SHP77 (cell line): ENCODE measurements around the gene PTH2.
"Not testable (repeated sequence)": the region's sequence is repeated elsewhere in the genome, so short reads cannot be mapped to it uniquely, and the experiment has no call there.

Experiments used
- DNase-seq, 2 experiments: peaks; one replicate each; lab custom pipeline; 2025; lab: John Stamatoyannopoulos, UW

PTH2 gene

DNA sequence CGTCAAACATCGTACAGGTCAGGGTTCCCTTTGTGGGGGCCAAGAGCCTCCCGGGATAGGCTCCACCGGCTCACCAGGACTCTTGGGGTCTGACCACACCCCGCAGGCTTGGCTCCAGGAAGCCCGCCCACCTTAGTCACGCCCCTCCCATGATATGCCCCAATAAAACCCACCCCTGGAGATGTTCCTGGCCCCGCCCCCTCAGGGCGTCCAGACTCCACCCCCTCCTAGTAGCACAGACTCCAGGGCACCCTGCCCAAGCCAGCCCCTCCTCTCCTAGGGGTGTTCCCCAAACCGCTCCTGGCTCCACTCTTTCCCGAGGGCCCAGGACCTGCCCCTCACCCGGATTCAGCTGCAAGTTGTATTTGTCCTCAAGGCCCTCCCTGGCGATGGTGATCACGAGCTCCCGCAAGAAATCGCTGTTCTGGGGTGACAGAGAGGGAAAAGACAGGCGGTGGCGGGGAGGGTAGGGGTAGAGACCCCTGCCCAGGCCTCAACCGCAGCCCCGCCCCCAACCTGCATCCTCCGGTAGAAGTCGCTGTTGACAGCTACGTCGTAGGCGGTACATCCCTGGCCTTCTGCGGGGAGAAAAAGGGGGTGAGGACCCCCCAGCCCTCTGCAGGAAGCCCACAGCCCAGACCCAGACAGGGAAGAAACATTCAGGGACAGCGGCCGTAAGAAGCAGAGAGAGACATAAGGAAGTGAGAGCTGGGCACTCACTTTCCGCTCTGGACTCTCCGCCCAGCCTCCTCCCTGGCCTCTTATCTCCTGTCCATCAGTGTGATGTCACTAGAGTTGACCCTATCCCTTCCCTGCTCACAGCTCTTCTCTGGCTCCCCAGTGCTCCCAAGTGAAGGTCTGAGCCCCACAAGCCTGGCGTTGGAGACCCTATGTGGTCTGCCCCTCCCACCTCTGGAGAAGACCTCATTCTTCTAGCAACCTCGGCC is 24.5 kb upstream of the PTH2 start:
- DNase-seq: peak in 1 of 2 experiments; percentile 7

DNA sequence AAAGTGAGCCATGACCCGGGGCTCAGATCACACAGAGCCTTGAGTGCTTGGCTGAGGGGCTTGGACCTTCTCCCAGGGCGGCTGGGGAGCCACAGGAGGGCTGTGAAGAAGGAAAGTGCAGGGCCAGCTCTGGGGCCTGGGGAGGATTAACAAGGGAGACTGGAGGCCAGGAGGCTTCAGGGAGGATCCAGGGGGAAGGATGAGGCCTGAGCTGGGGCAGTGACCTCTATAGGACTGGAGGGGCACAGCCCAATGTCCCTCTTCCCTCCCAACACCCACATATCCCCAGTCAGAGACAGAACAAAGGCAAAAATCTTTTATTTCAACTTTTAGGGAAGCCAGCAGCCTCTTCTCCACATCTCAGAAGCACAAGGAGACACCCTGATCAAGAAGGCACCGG is 22.8 kb upstream of the PTH2 start:
- DNase-seq: no peak

DNA sequence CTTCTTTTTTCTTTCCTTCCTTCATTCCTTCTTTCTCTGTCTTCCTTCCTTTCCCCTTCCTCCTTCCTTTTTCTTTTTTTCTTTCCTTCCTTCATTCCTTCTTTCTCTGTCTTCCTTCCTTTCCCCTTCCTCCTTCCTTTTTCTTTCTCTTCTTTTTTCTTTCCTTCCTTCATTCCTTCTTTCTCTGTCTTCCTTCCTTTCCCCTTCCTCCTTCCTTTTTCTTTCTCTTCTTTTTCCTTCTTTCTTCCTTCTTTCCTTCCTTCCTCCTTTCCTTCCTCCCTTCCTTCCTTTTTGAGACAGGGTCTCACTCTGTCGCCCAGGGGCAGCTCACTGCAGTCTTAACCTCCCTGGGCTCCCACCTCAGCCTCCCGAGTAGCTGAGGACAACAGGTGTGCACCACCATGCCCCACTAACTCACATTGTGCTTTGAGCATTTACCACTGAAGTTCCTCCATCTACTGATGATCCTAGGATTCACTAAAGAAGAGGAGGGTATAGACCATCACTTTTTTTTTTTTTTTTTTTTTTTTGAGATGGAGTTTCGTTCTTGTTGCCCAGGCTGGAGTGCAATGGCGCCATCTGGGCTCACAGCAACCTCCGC is 21.0 kb upstream of the PTH2 start:
- not testable (repeated sequence) for DNase-seq

DNA sequence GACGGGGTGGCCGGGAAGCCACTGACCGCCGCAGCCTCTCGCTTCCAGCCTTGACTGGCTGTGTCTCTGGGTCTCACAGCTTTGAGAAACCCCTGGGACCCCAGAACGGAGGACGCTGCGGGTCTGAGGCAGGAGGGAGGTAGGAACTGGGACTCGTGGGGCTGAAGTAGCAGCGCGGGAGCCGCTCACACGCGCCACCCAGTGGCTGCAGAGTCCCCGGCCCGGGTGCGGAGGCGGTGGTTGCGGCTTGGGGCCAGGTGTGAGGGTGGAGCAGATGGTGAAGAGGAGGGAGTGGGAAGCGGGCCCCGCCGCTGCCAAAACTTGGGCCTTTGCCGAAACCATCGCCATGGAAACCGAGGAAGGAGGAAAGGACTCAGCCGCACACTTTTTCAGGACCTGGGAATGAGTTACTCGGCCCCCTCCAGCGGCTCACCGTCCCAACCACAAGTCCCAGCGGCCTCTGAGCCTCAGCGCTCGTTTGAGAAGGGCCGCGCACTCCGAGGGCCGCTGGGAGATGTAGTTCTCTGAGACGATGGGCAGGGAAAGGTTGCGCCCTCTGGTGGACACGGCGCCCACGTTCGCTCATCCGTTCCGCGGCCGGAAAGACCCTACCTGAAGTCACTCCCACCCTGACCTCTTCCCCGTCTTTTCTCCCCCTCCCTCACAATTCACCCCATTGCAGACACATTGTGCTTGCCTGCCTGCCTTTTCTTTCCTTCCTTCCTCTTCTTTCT is 20.3 kb upstream of the PTH2 start:
- peak; percentile 88 to 93 for DNase-seq

DNA sequence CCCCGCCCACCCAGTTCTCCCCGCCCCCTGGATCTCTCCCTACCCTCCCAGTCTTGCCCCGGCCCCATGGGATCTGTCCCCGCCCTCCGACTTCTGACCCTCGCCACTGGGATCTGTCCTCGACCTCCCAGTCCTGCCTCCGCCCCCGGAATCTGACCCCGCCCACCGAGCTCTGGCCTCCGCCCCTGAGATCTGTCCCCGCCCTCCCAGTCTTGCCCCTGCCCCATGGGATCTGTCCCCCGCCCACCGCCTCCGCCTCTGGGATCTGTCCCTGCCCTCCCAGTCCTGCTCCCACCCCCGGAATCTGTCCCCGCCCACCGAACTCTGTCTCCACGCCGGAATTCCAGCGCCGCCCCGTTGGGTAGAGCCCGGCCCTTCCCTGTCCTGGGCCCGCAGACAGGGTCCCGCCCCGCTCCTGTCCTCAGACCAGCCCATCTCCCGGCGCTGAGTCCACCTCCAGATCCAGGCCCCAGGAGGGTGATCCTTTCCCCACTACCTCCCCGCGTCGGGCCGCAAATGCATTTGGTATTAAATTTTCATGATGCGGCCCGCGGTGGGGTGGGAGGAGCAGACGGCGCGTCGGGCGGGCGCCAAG is 19.6 kb upstream of the PTH2 start:
- DNase-seq: peak; percentile 83 to 85

DNA sequence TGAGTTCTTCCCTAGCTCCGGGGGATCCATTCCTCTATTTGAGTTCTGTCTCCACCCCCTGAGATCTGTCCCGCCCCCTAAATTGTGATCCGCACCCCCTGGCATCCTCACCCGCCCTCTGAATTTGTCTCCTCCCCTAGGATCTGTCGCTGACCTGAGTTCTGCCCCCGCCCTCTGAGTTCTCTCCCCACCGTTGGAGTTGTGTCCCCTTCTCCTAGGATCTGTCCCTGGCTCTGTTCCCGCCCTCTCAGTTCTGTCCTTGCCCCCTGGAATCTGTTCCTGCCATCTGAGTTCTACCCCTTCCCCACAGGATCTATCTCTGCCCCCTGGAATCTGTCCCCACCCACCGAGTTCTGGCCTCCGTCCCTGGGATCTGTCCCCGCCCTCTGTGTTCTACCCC is 19.1 kb upstream of the PTH2 start:
- no peak for DNase-seq

DNA sequence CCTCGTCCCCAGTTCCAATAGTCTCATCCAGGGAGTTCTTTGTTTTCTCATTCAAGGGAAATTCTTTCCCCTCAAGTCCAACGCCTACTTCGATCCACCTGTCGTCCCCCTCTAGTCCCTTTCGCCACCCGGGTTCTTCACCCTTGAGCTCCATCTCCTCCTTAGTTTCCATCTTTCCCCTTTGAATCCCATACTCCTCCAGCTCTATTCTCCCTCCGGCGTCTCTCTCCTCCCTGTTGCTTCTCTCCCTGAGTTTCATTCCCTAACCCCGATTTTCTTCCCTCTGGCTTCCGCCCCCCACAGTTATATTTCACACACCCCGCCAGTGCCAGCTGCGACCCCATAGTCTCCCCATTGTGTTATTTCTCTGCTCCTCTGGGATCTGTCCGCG is 18.7 kb upstream of the PTH2 start:
- no peak for DNase-seq

DNA sequence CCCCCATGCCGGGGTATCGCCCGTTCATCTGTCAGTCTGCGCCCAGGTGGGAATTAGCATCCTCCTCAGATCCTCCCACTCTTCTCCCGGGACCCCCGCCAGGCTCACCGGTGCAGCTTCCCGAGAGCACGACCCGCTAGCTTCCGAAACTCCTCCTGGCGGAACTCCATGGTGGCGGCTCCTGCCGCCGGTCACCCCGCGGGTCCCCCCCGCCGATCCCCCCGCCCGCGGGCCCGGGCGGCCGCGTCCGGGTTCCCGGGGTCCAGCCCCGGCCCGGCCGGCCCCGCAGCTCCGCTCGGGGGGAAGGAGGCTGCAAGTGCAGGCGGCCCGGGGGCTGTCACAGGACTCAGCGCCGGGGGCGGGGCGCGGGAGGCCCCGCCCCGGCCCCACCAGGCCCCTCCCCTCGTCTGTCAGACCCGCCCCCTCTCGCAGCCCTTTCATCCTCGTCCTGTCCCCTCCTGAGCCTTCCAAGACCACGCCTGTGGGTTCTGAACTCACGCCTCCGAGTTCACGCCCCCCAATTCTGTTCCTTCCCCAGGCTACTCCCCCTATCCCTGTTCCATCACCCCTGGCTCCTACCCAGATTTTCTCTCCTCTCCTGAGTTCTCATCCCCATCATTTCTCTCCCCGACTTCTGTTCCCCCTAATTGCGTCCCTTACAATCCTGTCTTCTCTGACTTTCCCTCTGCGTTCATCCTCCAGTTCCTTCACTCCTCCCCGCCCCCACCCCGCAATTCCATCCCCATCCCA is 18.1 kb upstream of the PTH2 start, which contains the start of gene SLC17A7:
SLC17A7 (minus strand) TSS at position 318 of the 750 bp plus-strand sequence; CDS start at position 170, 148 bp downstream.
- DNase-seq: peak in 1 of 2 experiments; percentile 9

DNA sequence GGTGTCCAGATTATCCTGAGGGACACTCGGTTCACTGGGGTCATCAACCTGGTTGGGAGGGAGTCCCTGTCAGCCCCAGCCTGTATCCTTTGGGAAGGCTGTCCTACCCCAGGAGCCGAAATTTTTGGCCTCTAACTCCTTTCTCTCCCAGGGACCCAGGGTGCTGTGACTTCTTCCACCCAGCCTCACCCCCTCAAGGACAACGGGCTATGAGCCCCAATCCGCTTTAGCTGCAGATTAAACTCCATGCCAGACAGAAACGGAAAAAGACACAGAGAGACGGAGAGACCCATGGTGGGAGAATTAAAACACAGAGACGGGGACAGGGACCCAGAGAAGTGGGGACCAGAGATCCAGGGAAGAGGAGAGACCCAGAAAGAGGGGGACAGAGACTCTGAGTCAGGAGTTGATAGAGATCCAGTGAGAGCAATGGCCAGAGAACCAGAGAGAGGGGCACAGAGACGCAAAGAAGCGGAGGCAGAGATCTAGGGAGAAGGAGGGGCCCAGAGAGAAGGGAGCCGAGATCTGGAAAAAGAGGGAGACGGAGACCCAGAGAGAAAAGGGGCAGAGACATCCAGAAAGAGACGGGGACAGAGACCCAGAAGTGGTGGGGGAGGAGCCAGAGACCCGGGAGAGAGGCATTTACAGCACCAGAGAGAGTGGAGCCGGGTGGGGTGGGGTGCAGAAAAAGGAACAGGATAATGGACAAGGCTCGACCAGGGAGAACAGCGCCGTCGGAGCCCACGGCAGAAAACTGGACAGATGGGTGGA is 17.4 kb upstream of the PTH2 start:
- DNase-seq: no peak

DNA sequence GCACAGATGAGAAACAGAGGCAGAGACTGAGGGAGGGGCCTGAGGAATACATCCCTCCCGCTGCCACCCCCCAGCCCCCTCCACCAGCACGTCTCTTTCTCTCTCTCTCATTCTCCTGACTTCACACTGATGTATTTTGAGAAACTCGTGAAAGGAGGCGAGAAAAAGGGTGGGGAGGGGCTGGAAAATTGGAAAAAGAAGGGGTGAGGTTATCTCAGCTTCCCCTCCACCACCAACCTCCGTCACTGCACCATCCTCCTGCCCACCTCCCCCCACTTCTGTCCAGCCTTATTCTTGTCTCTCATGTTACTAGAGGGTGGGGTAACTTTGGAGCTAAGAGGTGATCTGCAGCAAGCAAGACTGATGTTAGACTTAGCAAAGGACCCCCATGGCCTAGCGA is 16.6 kb upstream of the PTH2 start:
- DNase-seq: no peak

DNA sequence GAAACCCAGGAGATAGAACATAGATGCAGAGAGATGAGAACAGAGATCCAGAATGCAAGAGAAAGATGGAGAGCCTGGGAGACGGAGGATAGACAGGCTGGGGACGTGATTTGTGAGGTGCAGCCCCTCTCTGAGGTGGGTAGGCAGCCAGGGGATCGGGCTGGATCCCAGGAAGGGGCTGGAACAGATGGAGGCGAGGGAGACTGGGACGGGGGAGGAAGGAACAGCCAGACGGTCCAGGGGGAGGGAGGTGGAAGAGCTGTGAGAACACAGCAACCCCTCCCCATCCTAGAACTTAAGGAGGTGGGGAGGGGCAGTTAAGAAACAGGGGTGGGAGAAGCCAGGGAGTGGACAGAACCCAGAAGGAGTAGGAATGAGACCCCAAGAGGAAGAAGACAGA is 15.0 kb upstream of the PTH2 start:
- DNase-seq: no peak

DNA sequence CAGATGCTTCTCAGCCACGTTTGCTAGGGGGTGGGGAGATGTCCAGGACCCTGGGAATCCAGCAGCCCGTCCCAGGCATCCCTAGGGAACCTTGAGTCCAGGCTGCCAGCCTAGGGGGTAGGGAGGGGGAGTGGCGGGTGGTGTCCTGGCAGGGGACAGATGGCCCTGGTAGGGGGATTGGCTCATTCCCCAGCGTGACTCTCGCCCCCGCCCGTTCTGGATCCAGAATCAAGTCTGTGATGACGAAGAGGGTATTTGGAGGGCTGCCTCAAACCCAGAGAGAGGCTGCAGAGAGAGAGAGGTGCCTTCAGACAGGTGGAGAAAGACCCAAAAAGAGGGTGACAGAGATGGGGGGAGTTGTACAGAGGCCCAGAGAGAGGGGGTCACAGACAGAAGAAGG is 14.0 kb upstream of the PTH2 start:
- no peak for DNase-seq

DNA sequence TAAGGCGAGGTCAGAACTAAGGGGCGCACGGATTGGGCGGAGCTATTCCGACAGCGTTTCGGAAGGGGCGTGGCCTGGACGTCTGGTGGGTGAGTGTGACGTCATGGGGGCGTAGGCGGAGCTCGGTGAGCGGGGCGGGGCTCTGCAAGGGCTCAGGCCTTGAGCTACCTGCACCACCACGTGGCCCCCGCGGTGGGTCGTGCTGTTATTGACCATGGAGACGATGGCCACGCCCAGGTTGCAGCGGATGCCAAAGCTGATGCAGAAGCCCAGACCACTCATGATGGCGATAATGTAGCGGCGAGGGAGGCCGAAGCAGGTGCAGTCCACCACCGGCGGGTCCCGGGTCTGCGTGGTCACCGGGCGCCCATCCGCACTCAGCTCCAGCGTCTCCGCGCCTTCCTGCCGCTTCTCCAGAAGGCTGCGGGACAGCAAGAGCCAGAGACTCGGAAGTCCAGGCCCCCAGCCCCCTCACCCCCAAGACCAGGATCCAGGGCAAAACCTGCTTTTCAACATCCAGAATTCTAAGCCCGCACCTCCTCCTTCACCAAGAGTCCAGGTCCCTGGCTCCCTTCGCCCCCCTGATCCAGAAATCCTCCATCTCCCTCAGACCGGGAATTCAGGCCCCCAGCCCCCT is 13.3 kb upstream of the PTH2 start:
- DNase-seq: no peak

DNA sequence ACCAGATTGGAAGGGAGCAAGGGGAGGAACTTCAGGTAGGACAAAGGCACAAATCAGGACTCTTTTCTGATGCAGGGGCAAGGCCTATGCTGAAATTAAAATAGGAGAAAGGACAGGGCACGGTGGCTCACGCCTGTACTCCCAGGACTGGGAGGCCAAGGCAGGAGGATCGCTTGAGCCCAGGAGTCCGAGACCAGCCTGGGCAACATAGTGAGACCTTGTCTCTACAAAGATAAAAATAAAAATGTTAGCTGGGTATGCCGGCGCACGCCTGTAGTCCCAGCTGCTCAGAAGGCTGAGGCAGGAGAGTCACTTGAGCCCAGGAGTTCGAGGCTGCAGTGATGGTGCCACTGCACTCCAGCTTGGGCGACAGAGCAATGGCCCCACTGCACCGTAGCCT is 12.4 kb upstream of the PTH2 start:
- no peak for DNase-seq

DNA sequence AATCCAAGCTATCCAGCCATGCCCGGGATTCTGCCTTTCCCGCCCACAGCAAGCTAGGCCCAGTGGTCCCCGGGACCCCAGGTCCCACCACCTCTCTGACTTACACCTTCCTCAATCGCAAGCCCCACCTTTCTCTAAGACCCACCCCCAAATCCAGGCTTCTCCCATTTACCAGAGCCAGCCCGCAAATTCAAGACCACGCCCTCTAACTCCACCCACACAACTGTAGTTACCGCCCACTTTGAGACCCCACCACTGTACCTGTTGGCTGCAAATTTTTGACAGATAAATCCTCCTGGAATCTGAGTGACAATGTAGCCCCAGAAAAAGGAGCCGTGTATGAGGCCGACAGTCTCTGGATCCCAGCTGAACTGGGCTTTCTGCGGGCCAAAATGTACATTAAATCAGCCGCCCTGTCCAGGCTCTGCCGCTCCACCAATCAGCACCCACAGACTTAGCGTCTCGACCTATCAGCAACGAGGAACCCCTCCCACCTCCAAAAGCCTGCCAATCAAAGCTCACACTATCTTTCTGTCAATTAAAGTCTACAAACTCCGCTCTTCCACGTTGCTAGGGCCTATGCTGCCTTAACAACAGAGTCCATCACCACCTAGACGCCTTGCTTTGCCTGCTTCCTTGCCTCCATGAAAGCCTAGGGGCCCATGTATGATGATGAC is 11.8 kb upstream of the PTH2 start:
- DNase-seq: no peak

DNA sequence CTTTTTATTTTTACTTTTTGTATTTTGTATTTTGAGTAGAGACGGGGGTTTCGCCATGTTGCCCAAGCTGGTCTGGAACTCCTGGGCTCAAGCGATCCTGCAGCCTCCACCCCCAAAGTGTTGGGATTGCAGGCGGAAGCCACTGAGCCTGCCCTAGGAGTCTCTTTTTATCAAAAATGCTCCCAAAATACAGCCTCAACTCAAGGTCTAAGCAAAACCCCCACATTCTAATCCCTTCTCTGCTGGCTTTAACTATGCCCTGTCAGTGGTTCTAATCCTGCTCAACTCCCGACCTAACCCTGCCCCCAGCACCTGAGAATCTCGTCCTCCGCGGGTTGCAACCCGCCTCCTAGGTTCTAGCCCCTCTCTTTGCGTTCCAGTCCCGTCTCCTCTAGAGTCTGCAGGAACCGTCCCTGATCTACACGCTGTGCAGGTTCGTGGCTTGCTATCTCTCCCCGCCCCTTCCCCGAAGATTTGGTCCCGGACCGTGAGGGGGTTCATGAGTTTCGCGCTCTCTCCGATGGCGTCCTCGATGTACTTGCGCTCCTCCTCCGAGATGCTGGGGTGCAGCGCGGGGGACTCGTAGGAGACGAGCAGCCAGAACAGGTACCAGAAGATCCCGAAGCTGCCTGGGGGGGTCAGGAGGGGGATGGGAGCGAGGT is 10.1 kb upstream of the PTH2 start:
- DNase-seq: no peak

DNA sequence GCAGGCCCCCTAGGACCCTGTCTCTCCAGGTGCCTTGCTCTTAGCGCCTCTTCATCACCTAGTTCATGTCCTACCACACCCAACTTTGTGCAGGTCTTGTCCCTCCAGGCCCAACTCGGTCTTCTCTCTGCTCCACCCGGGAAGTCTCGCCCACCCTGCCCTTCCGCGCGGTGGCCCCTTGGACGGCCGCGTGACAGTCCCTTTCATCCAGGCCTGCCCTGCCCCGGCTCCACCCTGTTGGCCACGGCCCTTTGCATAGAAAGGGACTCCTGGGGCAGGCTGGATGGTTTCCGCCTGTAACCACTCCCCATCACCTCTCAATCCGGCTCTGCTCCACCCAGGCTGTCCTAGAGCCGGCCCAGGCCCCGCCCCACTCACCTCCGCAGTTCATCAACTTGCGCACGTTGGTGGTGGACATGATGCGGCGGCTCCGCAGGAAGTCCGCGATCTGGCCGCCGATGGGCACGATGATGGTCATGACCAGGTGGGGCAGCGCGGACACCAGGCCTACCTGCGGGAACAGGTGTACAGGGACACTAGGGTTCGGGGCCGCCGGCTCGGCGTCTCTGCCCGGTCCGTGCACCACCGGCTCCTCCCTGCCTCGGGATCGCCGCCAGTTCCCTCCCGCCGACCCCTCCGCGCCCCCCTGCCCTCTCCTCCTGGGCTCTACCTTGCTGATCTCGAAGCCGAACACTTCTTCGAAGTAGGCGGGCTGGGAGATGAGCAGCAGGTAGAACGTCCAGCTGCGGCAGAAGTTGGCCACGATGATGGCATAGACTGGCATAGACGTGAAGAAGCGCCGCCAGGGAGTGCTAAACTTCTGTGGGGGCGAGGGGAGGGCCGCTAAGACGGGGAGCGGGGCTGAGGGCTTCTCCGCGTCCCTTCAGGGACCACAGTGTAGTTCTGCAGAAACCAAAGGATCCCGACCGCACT is 9.2 kb upstream of the PTH2 start:
- DNase-seq: no peak

DNA sequence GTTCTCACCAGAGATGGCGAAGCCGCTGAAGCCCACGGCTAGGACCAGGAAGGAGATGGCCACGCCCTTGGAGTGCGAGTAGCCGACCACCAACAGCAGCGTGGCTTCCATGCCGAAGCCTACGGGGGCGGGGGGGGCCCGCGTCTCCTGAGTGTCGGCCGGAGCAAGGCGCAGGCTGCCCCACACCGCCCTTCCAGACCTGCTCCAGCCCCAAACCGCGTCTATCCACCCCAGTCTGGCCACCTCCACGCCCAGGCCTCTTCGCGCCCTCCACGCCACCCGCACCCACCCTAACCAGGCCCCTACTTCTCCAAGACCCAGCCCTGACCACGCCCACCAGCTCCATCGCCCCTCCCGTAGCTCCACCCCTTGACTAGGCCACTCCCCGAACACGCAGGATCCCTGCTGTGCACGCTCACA is 8.1 kb upstream of the PTH2 start:
- DNase-seq: no peak
